Gastroesophageal sphincter (tissue), 2 donors: ENCODE data around the gene DDIT4.

Source experiments
- POLR2A ChIP-seq, 2 donors: fragments of 450-650 bp; IDR thresholded peaks; one replicate each; pipeline ENCODE4 v1.6.1; 2017; ENCODE audit warnings: antibody characterized with exemption in 2 of 2, mild to moderate bottlenecking in 2 of 2, moderate library complexity in 1 of 2
- POLR2AphosphoS5 ChIP-seq: sonication (generic); formaldehyde crosslinking; IDR thresholded peaks from one replicate; pipeline ENCODE4 v1.6.1; 2017; ENCODE audit warnings: antibody characterized with exemption

DNA sequence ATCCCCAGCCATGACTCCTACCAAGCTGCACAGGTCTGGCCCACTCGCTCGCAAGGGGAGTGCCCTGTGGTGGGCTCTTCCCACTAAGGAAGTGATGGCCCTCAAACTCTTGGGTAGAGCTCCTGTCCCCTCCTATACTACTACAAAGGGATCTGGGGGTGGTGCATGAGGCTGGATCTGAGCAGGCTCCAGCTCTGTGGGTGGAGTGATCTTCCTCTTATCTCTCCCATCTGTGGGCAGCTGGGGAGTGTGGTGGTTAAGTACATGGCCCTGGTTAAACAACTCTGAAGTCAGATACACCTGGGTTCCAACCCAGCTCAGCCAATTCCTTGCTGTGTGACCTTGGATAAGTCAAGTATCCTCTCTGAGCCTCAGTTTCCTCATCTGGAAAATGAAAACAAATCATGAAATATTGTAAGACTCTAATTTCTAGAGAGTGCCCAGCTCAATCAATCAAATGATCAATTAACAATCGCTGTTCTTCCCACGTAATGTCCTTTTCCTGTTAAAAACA, 17.4 kb downstream of the DDIT4 start:
- TF ChIP-seq POLR2AphosphoS5, result no peak
- no peak for TF ChIP-seq POLR2A (IDR thresholded peaks at IDR 0.05)
